Ovary (tissue), 9 donors: Measurements from ENCODE around the gene LTB. TPM values are rescaled to one million over a fixed set of nuclear protein-coding genes. Genes with fewer than 3 reads are reported as not detected.

Experiments used
- DNase-seq, 5 donors: peaks; one replicate each; pipeline ENCODE4 v3.0.0-alpha.2; 2019 to 2020
- H3K27ac ChIP-seq, 2 donors: fragments of 200-600 bp; one replicate each; pipeline versions ENCODE4 v1.5.1 to v1.8.0; 2019 to 2022
- H3K27me3 ChIP-seq: fragments of 200-600 bp; one replicate; pipeline ENCODE4 v1.8.0; 2022
- H3K36me3 ChIP-seq: fragments of 200-600 bp; sonication (generic); one replicate; pipeline ENCODE4 v1.5.1; 2019
- H3K4me1 ChIP-seq: one replicate; pipeline ENCODE4 v1.8.1; 2013; ENCODE audit warnings: mild to moderate bottlenecking, moderate library complexity; ENCODE audit not compliant: insufficient read depth
- H3K4me3 ChIP-seq: fragments of 200-600 bp; sonication (generic); one replicate; pipeline ENCODE4 v1.5.1; 2017
- H3K9me3 ChIP-seq, 2 donors: fragments of 200-600 bp in 1 of 2; sonication (generic) in 1 of 2; one replicate each; pipeline versions ENCODE4 v1.5.1 to v1.8.1; 2013 to 2019; ENCODE audit warnings: mild to moderate bottlenecking in 1 of 2, moderate library complexity in 1 of 2
- CTCF ChIP-seq, 3 donors: fragments of 450-650 bp in 2 of 3; fragments of 200-600 bp in 1 of 3; IDR thresholded peaks; one replicate each; pipeline versions ENCODE4 v1.5.1 to v1.8.0; 2016 to 2022; ENCODE audit warnings: antibody characterized with exemption in 3 of 3, mild to moderate bottlenecking in 1 of 3
- EP300 ChIP-seq: sonication (generic); formaldehyde crosslinking; IDR thresholded peaks from one replicate; pipeline ENCODE4 v1.6.1; 2017; ENCODE audit warnings: antibody characterized with exemption
- POLR2A ChIP-seq: fragments of 450-650 bp; IDR thresholded peaks from one replicate; pipeline ENCODE4 v1.6.1; 2017; ENCODE audit warnings: antibody characterized with exemption, mild to moderate bottlenecking, moderate library complexity
- WGBS, 3 donors: extraction: QIAGEN DNeasy Blood & Tissue Kit in 1 of 3; methylation state at CpG; one replicate each; pipeline versions ENCODE4 v1.1.5 to v1.1.7; 2013 to 2017; 5-methylcytosine and 5-hydroxymethylcytosine counted together
- intact Hi-C, 4 donors: fragments of 100-400 bp; cut with DNase I; formaldehyde crosslinking; loops; one replicate each; pipeline versions ENCODE4 v1.11.0 to v1.15.1; 2022 to 2023
- polyA plus RNA-seq, 2 donors: library from polyadenylated mRNA; stranded (reverse); fragments of 200-250 nt in 1 of 2; fragments of 350-450 nt in 1 of 2; fragmentation: Illumina TruSeq in 1 of 2; extraction: RNeasy Lipid Tissue Mini Kit (QIAGEN cat#74804) in 1 of 2; gene quantifications; one replicate each; pipeline ENCODE4 v1.2.3, GENCODE V29; 2013 to 2014
- total RNA-seq, 7 donors: library from RNA; depleted of rRNA in 2 of 7; stranded (reverse); fragments of >200 nt in 2 of 7; fragmentation: NEBNext Ultra II Directional in 3 of 7; extraction: Animal tissue kit (Norgen Biotek cat#: 25700) in 3 of 7; gene quantifications; one replicate each; pipeline versions ENCODE4 v1.1.0 to v1.2.4, GENCODE V29; 2016 to 2023
- donor health status: DM: no; HTN: no; CAD: no; lungs with moderate emphysema.
- donor health status: DM: no; HTN: no; CAD: no.
- donor health status: Bipolar disorder and iron deficiency.
- donor health status: DM: yes; HTN: yes; CAD: no.
- donor health status: DM: no; HTN: no; CAD: no.
- donor health status: DM: yes; HTN: yes; CAD: no.

LTB gene
- total and polyA plus RNA-seq, 9 donors: 0.42 to 1.8 (median 0.60) TPM; not detected in 3

- Histone ChIP-seq H3K27me3 (no peaks in the 10 kb centered on the region), H3K9me3 (no peaks in the 10 kb centered on the region), H3K4me1 (peaks cover 7% of the 10 kb centered on the region), H3K36me3 (no peaks in the 10 kb centered on the region), H3K4me3 (no peak overlapping the region), H3K27ac (no peak overlapping the region)
- 87% methylated on average over 24 of the region's 24 CpGs for WGBS, 3 donors
- TF ChIP-seq CTCF (IDR thresholded peaks at IDR 0.05) (no peak), POLR2A (no peak), EP300 (no peak)
- DNase-seq: no peak
- intact Hi-C loops: no loop called here
Measured at GRCh38 chr6:31534521-31535040, 47.6 kb downstream of the LTB start.

DNA sequence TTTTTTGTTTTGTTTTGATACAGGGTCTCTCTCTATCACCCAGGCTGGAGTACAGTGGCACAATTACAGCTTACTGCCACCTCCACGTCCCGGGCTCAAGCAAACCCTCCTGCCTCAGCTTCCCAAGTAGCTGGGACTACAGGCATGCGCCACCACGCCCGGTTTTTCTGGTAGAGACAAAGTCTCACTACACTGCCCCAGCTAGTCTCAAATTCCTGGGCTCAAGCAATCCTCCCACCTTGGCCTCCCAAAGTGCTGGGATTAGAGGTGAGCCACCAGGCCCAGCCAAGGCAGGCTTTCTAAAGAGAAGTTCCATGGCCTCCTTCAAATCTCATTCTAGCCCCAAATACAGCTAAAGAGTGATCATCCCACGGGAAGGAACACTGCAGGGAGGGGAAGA lies 48.2 kb downstream of the LTB start:
- intact Hi-C loops: no loop called here

DNA sequence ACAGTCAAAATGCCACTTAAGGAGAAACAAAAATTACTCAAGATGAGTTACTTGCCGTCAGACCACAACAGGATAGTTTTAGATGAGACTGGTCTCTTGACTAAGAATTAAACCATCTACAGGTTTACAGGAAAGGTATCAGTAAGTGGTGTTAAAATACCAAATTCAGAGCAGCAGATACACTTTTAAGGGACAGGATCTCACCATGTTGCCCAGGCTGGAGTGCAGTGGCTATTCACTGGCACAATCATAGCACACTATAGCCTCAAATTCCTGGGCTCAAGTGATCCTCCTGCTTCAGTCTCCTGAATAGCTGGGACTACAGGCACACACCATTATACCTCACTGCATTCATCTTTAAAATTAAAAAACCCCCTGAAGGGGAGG lies 48.8 kb downstream of the LTB start:
- Histone ChIP-seq H3K9me3 (no peaks in the 10 kb centered on the region), H3K4me3 (no peak overlapping the region), H3K27me3 (no peaks in the 10 kb centered on the region), H3K4me1 (peaks cover 3% of the 10 kb centered on the region), H3K27ac (no peak overlapping the region), H3K36me3 (no peaks in the 10 kb centered on the region)
- no peak for DNase-seq
- 71 to 84% (median 79%) methylated on average over 1 of the region's 1 CpG for WGBS, 3 donors
- TF ChIP-seq CTCF (IDR thresholded peaks at IDR 0.05): no peak
- TF ChIP-seq POLR2A: no peak
- TF ChIP-seq EP300: no peak
- intact Hi-C loops: no loop called here

More for the DNA sequence above, 48.2 kb downstream of the LTB start:
- DNase-seq: no peak
- no peak for TF ChIP-seq POLR2A
- no peak for TF ChIP-seq CTCF (IDR thresholded peaks at IDR 0.05)
- TF ChIP-seq EP300: no peak
- Histone ChIP-seq H3K4me1 (peaks cover 4% of the 10 kb centered on the region), H3K9me3 (no peaks in the 10 kb centered on the region), H3K27ac (no peak overlapping the region), H3K27me3 (no peaks in the 10 kb centered on the region), H3K36me3 (no peaks in the 10 kb centered on the region), H3K4me3 (no peak overlapping the region)
- WGBS, 3 donors: 84 to 92% (median 85%) methylated on average over 6 of the region's 6 CpGs

DNA sequence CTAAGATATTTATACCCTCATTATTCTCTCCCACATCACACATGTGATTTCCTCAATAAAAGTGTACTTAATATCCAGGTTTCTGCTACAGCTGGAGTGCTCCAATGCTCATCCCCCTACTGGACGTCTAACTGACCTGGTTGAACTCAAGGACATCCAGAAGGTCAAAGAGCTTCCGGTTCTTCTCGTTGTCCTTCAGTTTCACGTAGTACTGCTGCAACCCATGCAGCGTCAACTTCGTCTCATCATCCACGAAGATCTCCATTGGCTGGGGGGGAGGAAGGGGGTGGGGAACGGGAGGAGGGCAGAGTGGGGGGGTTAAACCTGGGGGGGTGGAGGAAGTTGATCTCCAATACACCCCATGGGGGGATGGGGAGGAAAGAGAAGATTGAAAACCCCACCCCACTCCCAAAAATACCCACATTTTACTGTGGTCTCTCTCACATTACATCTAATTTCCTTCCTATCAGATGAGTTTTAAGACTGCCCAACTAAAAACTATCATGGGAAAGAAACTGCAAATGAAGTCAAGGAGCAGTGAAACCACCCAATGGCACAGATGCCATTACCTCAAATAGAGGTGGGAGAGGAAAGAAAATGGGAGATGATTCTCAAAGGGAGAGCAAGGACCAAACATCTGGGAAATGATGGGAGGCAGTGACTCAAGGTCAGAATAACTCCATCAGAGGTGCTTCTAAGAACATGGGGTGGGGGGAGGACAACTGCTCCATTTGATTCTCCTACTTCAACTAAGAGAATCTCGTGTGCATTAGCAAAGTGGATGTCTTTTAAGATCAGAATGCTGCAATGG lies 49.4 kb downstream of the LTB start:
- Histone ChIP-seq H3K27ac (no peak overlapping the region), H3K9me3 (no peaks in the 10 kb centered on the region), H3K27me3 (no peaks in the 10 kb centered on the region), H3K36me3 (no peaks in the 10 kb centered on the region), H3K4me1 (peaks cover 3% of the 10 kb centered on the region), H3K4me3 (no peak overlapping the region)
- no peak for DNase-seq
- intact Hi-C loops: no loop called here
- 37 to 57% (median 42%) methylated on average over 9 of the region's 9 CpGs for WGBS, 3 donors
- TF ChIP-seq EP300: no peak
- no peak for TF ChIP-seq CTCF (IDR thresholded peaks at IDR 0.05)
- no peak for TF ChIP-seq POLR2A
